A549 (cell line): ENCODE measurements around the gene ANKFY1.

Experiments used
- POLR2A ChIP-seq: IDR thresholded peaks from 2 replicates; pipeline ENCODE4 v1.6.1; 2012; ENCODE audit warnings: mild to moderate bottlenecking, low read length
- TF ChIP-seq, protein P1 (sequence below): fragments of >200 bp; sonication (Bioruptor Twin); formaldehyde crosslinking; IDR thresholded peaks from 3 replicates; pipeline ENCODE4 v1.5.1; 2016

DNA sequence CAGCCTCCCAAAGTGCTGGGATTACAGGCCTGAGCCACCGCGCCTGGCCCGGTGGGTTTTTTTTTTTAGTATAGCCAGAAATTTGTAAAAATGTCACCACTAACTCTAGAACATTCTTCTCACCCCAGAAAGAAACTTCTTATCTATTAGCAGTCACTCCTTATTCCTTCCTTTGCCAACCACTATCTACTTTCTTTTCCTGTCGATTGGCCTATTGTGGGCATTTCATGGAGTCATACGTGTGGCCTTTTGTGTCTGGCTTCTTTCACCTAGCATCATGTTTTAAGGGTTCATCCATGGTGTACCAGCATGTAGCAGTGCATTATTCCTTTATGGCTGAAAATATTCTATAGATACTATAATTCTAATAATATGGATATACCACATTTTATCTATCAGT lies 117.1 kb downstream of the ANKFY1 start:
- TF ChIP-seq, protein P1, sequence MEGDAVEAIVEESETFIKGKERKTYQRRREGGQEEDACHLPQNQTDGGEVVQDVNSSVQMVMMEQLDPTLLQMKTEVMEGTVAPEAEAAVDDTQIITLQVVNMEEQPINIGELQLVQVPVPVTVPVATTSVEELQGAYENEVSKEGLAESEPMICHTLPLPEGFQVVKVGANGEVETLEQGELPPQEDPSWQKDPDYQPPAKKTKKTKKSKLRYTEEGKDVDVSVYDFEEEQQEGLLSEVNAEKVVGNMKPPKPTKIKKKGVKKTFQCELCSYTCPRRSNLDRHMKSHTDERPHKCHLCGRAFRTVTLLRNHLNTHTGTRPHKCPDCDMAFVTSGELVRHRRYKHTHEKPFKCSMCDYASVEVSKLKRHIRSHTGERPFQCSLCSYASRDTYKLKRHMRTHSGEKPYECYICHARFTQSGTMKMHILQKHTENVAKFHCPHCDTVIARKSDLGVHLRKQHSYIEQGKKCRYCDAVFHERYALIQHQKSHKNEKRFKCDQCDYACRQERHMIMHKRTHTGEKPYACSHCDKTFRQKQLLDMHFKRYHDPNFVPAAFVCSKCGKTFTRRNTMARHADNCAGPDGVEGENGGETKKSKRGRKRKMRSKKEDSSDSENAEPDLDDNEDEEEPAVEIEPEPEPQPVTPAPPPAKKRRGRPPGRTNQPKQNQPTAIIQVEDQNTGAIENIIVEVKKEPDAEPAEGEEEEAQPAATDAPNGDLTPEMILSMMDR = no peak
- no peak for TF ChIP-seq POLR2A
